CMK (cell line): Measurements from ENCODE around the gene PACSIN2.

Experiments used
- DNase-seq: peaks from one replicate; pipeline ENCODE4 v3.0.0-alpha.2; 2010; ENCODE audit warnings: low read depth

The PACSIN2 gene

GRCh38 chr22:42904050-42904449 is 110.9 kb downstream of the PACSIN2 start:
- no peak for DNase-seq

GRCh38 chr22:42902875-42903510 is 112.0 kb downstream of the PACSIN2 start:
- DNase-seq, result no peak

DNA sequence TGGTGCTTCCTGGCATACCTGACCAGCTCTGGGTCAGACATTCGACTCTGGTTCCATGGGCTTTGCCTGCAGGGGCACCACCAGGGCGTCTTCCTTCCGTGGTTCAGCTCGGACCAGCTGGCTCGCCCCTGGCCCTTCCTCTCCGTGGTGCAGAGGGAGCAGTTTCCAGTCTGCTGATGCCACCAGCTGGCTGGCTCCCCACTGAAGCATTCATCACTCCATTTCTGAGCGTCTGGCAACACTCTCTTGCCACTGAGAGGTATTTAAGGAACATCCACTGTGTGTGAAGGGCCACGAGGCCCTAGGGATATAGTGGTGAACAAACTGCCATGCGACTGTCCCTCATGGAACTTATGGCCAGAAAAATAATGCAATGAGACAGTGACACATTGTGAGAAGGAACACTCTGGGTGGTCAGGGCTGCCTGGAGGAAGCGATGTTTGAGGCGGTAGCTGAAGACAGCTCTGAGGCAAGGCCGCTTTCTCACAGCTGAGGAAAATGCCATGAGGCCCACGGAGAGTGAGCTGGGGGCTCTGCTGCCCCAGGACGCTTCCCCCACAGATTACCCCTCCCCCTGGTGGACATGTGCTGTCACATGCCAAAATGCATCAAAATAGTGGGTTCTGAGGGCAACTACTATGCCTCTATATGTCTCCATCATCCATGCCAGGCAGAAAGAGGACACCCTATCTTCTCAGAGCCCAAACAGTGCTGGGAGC is 113.0 kb downstream of the PACSIN2 start:
- DNase-seq, result no peak

GRCh38 chr22:42897960-42898359 is 117.0 kb downstream of the PACSIN2 start:
- no peak for DNase-seq

DNA sequence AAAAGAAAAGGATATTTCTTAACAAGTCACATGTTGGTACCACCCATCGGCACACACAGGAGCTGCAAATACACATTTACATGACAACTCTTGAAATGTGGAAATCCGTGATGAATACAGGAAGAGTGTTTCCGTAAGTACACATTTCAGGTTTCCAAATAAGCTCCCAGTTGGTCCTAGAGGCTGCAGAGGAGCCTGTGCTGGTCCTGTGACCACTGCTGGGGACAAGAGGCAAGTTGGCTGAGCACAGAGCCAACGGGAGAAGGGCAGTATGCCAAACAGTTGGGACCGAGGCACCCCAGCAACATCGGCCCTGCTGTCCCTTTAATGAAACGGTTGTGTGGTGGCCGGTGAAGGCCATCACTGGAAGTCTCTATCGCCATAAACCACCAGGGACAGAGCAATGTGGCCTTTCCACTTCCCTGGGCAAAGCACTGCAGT is 119.4 kb downstream of the PACSIN2 start:
- DNase-seq, result no peak

DNA sequence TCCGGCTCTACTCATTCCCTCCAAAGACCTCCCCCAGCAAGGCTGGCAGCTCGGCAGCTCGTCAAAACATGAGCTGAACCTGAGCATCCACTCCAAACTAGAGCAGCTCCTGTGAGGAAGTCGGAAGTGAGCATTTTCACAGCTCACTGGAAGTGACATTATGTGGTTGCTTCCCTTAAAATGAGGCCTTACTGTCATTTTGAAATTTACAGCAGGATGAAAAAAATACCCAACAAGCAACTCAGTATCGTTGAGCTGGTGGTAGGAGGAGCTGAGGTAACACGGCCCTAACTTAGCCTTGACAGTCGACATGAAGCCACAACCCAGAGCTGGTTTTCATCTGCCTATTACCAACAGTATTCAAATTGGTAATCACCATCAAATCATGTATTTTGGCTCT is 119.9 kb downstream of the PACSIN2 start:
- DNase-seq, result no peak

GRCh38 chr22:42893371-42894150 is 121.4 kb downstream of the PACSIN2 start:
- no peak for DNase-seq

GRCh38 chr22:42892571-42893316 is 122.2 kb downstream of the PACSIN2 start:
- DNase-seq, result no peak

DNA sequence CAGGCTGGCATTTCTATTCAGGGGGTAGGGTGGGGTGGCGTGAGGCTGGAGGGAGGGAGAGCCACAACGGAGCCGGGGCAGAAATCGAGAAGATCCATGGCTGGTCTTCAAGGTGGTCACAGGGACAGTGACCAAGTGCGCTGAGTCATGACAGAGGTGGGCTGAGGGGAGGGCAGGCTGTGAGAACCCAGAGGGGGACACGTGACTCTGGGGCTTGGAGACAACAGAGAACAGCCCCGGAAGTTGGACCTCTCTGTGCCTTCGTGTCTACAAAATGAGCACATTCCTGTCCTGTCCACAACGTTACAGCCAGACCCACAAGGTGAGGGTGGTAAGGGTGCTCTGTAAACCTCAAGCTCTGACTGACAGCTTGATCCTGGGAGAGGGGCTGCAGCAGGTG is 122.8 kb downstream of the PACSIN2 start:
- DNase-seq, result no peak

DNA sequence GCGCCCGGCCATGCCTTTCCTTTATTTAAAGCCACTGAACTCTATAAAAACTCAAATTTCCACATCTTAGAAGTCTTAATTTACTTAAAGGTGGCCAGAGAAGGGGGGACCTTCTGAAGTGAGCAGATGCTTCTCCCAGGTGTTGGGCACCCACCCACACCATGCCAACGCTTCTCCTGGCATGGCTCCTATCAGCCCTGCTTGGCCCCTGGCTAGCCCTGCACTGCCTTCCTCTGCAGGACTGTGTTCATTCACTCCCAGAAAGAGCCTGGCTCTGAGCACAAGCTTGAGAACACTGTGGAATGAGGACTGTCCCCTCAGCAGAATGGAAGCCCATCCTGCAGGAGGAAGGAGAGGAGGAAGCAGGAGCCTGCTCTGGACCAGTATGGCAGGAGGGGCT is 123.3 kb downstream of the PACSIN2 start:
- DNase-seq, result no peak

DNA sequence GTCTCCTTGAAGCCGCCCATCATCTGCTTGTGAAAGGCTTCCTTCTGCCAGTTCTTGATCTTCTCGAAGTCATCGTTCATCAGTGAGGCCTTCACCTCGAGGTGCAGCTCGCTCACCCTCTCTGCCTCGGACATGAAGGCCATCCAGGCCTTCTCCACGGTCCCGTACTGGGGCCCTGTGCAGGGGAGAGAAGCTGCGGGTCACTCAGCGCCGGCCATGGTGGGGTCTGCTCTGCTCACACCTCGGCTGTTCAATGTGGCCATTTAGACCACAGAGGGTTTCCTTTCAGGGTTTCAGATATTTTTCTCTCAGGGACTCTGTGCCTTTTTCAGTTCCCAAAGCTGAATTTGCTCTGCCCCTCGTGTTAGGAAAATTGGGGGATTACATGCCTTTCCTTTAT is 123.9 kb downstream of the PACSIN2 start:
- DNase-seq, result no peak

DNA sequence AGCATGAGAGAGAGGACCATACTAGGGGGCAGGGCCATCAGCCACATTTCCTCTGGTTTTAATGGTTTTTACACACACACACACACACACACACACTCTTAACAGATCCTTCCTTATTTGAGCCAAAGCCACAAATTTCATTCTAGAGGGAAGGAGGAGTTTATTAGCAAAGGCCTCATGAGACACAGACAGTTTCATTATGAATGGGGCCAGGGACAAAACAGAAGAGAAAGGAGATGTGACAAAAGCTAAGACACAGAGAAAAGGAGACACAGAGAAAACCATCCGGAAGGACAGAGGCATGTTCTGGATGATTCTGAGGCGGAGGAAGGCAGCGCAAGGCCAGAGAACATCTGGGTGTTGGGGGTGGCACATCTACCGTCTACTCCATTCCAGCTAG is 125.6 kb downstream of the PACSIN2 start:
- peak; percentile 49 for DNase-seq

DNA sequence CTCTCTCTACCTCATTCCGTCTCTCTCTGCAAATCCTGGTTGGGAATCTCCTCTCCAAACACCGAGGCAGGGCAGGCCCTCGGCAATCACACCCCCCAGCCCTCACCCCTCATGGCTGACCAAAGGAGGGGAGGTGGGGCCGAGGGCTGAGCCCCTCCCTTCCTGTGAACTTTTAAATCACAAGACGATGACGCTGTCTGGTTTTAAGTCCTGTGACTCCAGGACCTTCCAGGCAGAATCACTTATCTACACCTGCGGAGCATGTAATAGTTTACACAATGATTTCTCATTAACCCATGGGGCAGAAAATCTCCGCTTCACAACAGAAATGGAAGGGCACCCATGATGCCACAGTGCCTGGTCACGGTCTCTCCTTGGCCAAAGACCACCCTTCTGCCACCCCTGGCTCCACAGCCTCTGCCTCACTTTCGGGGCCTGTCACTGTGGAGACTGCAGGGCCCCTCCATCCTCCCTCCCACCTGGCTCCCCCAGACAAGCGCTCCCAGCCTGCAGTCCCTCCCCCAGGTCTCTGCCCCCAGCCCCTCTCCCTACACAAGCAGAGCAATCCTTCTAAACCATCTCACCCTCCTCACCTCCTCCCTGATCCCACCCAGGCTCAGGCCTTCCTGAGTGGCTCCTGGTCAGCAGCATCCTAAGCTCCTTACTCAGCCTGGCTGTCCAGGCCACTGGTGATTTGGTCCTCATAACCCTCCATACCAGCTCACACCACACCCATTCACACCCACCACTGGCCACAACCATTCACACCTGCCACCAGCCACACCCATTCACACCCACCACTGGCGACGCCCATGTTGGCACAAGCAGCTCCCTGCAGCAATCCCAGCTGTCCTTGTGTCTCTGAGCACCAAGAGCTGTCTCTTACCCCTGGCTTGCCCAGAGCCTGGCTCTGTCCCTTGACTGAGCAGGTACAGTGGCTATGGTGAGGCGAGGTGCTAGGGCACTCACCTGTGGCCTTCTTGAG is 127.1 kb downstream of the PACSIN2 start:
- no peak for DNase-seq

DNA sequence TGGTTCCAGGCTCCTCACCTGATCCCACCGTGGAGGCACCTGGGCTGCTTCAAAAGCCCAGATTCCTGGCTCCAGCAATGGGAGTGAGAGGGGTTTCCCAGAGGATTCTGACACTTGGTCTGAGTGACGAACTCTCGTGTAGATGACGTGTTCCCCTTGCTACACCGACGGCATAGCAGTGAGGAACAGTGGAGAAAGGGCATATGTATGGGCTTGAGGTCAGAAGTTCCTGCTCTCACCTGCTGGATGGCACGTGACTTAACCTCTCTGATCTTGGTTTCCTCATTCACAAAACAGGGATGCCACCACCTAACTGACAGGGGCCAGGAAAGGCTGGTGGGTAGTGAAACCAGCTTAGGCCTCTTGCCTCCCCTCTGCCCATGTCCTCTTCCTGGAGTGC is 127.8 kb downstream of the PACSIN2 start:
- no peak for DNase-seq

- DNase-seq, result no peak
Observed at GRCh38 chr22:42885446-42885845, 129.5 kb downstream of the PACSIN2 start.

GRCh38 chr22:42884616-42885375 is 130.2 kb downstream of the PACSIN2 start:
- DNase-seq, result no peak

- no peak for DNase-seq
Observed at GRCh38 chr22:42883970-42884369, 131.0 kb downstream of the PACSIN2 start.

GRCh38 chr22:42883121-42883520 is 131.8 kb downstream of the PACSIN2 start:
- no peak for DNase-seq

DNA sequence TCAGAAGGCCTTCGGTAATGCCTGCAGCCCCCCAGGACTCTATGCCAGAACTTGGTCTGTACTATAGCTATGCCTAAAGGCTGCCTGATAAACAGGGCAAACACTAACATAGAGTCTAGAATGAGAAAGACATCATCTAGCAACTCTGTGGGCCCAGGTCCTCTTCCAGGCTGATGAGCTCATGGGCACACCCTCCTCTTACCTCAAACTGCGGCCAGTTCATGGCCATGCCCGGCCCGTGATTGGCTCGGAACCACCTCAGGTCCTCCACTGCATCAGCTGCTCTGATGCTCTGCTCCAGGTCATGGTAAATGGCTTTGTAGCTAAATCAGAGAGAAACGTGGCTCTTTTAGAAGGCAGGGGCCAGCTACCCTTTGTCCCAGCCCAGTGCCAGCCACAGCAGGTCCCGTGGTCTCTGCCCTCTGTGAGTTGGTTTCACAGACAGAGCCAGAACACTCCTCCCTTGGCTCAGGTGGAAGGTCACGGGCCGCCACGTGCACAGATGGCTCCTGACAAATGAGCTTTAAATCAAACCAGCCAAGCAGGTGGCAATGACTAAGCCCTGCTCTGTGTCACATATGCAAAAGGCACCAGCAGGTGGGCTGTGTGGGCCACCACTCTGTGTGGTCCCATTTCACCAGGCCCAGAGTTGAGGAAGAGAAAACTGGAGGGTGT is 132.8 kb downstream of the PACSIN2 start:
- DNase-seq, result no peak

DNA sequence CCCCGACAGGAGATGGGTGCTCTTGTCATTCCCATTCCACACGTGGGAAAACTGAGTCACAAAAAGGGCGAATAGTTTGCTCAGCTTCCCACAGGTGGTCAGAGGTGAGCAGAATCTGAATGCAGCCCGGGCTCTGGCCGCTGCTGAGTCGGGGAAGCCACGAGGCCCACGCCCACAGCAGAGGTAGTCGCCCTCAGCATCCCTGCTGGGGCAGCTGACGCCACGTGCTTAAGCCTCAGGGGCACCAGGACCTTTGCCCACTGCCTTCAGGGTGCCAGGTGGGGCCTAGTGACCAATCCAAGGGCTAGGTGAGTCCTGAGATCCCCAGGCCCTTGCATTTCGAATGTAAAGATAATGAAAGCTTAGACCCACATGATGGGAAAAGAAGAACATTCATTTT is 133.7 kb downstream of the PACSIN2 start:
- DNase-seq, result no peak
